ENCODE data around the gene NADSYN1. TPM values are rescaled to one million over a fixed set of nuclear protein-coding genes. Genes with fewer than 3 reads are reported as not detected.

NADSYN1 gene
- total RNA-seq, 3 donors from 2014 or later: 112 to 210 (median 141) TPM

DNA sequence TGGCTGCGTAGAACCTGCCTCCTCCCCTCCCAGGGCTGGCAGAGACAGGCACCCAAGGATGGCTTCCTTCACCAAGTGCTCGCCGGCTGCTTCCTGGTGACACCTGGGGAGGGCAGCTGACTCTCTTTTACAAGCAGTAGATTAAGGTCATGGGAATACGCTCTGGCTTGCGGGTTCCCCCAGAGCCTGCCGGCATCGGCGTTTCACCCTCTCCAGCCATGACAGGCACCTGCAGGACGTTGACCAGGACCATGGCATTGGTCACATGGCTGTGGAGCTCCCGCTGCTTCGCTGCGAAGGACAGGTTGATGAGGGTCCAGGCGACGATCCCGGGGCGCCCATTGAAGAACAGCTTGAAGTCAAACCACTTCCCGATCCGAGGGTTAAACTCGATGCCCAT lies 14.4 kb upstream of the NADSYN1 start:
- H3K9me3 ChIP-seq: no peaks in the 10 kb centered on the region
- intact Hi-C loops (cut with DNase I, micrococcal nuclease): no loop called here
- H3K4me1 ChIP-seq (ENCODE audit: low read depth): peaks cover 4% of the 10 kb centered on the region
- H3K36me3 ChIP-seq (ENCODE audit: low read depth): no peaks in the 10 kb centered on the region
- H3K4me3 ChIP-seq: no peak overlapping the region
- no peak for DNase-seq
- ATAC-seq: no peak
- TF ChIP-seq, protein P1, sequence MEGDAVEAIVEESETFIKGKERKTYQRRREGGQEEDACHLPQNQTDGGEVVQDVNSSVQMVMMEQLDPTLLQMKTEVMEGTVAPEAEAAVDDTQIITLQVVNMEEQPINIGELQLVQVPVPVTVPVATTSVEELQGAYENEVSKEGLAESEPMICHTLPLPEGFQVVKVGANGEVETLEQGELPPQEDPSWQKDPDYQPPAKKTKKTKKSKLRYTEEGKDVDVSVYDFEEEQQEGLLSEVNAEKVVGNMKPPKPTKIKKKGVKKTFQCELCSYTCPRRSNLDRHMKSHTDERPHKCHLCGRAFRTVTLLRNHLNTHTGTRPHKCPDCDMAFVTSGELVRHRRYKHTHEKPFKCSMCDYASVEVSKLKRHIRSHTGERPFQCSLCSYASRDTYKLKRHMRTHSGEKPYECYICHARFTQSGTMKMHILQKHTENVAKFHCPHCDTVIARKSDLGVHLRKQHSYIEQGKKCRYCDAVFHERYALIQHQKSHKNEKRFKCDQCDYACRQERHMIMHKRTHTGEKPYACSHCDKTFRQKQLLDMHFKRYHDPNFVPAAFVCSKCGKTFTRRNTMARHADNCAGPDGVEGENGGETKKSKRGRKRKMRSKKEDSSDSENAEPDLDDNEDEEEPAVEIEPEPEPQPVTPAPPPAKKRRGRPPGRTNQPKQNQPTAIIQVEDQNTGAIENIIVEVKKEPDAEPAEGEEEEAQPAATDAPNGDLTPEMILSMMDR (IDR thresholded peaks at IDR 0.05): no peak

DNA sequence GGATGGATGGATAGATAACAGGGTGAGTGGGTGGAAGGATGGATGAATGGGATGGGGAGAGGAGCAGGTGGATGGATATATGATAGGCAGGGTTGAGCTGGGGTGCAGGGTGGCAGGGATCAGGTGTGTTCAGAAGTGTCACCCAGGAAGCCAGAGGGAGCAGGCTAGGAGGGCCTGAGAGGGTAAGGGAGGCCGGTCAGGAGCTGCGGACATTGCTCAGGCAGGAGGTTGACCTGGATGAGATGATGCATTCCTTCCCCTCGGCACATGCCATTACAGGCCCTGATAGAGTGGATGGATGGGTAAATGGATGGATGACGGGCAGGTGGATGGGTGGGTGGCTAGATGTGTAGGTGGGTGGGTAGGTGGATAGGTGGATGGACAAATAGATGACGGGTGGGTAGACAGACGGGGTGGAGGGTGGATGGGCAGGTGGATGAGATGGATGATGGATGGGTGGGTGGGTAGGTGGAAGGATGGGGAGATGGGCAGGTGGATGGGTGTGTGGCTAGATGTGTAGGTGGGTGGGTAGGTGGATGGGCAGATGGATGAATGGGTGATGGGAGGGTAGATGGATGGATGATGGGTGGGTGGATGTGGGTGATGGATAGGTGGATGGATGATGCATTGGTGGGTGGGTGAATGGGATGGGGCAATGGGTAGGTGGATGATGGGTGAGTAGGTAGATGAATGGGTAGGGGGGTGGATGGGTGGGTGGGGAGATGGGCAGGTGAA lies 12.8 kb upstream of the NADSYN1 start:
- TF ChIP-seq, protein P1 (IDR thresholded peaks at IDR 0.05): no peak
- Histone ChIP-seq H3K4me1 (ENCODE audit: low read depth) (no peaks in the 10 kb centered on the region), H3K9me3 (no peaks in the 10 kb centered on the region), H3K4me3 (no peak overlapping the region), H3K36me3 (ENCODE audit: low read depth) (no peaks in the 10 kb centered on the region)
- ATAC-seq: no peak
- intact Hi-C loops (cut with DNase I, micrococcal nuclease): no loop called here
- no peak for DNase-seq

GRCh38 chr11:71441251-71441650 lies 11.8 kb upstream of the NADSYN1 start:
- TF ChIP-seq, protein P1 (IDR thresholded peaks at IDR 0.05): no peak
- ATAC-seq (no peak), DNase-seq (no peak)
- intact Hi-C loops (cut with DNase I, micrococcal nuclease): no loop called here
- H3K4me3 ChIP-seq: no peak overlapping the region
- H3K36me3 ChIP-seq (ENCODE audit: low read depth): no peaks in the 10 kb centered on the region
- no peaks in the 10 kb centered on the region for H3K4me1 ChIP-seq (ENCODE audit: low read depth)
- H3K9me3 ChIP-seq: no peaks in the 10 kb centered on the region

DNA sequence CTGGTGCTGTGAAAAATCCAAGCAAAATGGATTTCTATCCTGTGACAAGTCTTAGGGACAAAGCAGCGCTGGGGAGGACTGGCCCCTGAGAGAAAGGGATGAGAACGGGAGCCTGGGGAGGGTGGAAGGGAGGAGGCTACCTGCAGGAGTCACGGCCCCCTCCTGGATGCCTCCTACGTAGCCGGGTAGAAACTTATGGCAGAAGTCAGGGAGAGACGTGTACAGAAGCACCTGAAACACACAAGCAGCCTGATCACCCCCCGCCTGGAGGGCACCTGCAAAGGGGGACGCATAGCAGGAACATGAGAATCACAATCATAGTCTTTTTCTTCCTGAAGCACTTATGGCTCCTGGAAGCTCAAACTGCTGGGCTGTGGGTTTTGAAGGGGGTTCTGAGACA lies 10.9 kb upstream of the NADSYN1 start:
- Histone ChIP-seq H3K4me1 (ENCODE audit: low read depth) (no peaks in the 10 kb centered on the region), H3K36me3 (ENCODE audit: low read depth) (no peaks in the 10 kb centered on the region), H3K9me3 (no peaks in the 10 kb centered on the region), H3K4me3 (no peak overlapping the region)
- TF ChIP-seq, protein P1 (IDR thresholded peaks at IDR 0.05): no peak
- DNase-seq (no peak), ATAC-seq (no peak)
- intact Hi-C loops (cut with DNase I, micrococcal nuclease): no loop called here

DNA sequence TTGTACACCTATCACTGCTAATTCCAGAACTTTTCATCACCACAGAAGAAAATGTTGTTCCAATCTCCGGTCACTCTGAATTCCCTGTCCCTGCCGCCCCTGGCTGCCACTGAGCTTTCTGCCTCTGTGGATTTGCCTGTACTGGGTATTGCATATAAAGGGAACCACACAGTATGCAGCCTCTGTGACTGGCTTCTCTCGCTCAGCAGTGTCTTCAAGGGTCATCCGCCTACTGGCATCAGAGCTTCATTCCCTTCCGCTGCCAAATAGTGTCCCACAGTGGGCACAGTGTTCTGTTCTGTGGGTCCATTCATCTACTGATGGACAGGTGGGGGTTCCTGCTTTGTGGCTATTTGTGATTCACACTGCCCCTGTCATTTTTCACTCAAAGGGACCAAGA lies 10.1 kb upstream of the NADSYN1 start:
- Histone ChIP-seq H3K4me1 (ENCODE audit: low read depth) (peaks cover 3% of the 10 kb centered on the region), H3K36me3 (ENCODE audit: low read depth) (no peaks in the 10 kb centered on the region), H3K9me3 (no peaks in the 10 kb centered on the region), H3K4me3 (no peak overlapping the region)
- DNase-seq: no peak
- ATAC-seq: no peak
- intact Hi-C loops (cut with DNase I, micrococcal nuclease): no loop called here
- TF ChIP-seq, protein P1 (IDR thresholded peaks at IDR 0.05): no peak
